Breast epithelium (tissue), 3 donors: ENCODE data around the gene SLC12A4.

ENCODE experiments used
- CTCF ChIP-seq, 3 donors: fragments of 450-650 bp; IDR thresholded peaks; one replicate each; pipeline ENCODE4 v1.5.1; 2016 to 2017; ENCODE audit warnings: antibody characterized with exemption in 3 of 3, mild to moderate bottlenecking in 3 of 3, moderate library complexity in 3 of 3
- POLR2AphosphoS5 ChIP-seq, 3 donors: sonication (generic); formaldehyde crosslinking; IDR thresholded peaks; one replicate each; pipeline ENCODE4 v1.6.1; 2017; ENCODE audit warnings: antibody characterized with exemption in 3 of 3

DNA sequence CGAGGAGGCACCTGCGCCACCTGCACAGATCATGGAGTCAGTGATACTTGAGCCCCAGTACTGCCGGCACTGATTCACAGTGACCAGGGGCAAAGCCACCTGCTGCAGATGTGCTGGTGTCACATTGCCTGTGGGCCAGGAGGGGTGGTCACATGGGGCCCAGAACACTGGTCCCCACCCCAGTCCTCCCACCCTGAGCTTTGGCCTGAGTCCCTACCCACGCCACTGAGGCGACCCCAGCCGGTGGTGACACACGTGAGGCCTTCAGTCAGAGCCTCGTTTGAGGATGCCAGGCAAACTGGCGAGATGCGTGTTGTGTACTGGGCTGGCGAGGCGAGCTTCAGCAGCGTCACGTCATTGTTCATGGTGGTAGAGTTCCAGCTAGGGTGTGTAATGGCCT is 38.2 kb downstream of the SLC12A4 start:
- TF ChIP-seq CTCF (IDR thresholded peaks at IDR 0.05) (no peak), POLR2AphosphoS5 (IDR thresholded peaks at IDR 0.05) (no peak)
